ENCODE data around the gene NTSR2.

DNA sequence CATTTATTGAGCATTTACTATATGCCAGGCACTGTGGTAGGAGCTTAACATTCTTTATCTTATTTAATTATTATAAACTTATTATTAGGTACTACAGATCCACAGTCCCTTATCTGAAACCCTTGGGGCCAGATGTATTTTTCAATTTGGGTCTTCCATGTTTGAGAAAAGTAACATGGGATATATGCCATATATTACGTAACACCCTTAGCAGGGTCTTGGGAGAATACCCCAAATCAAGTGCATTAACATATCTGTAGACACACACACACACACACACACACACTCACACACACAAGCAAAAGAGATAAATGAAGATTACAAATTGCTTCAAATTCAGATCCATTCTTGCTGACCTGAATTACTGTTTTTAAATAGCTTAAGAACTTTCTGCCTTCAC, 13.7 kb downstream of the NTSR2 start:
- TF ChIP-seq TARDBP (IDR thresholded peaks at IDR 0.05) (no peak), NFRKB (IDR thresholded peaks at IDR 0.05) (no peak), FOXK2 (IDR thresholded peaks at IDR 0.05) (no peak), FOXM1 (IDR thresholded peaks at IDR 0.05; ENCODE audit: borderline replicate concordance) (no peak), HDGF (IDR thresholded peaks at IDR 0.05; ENCODE audit: borderline replicate concordance) (no peak), LEF1 (IDR thresholded peaks at IDR 0.05; ENCODE audit: borderline replicate concordance) (no peak), BHLHE40 (IDR thresholded peaks at IDR 0.05; ENCODE audit: borderline replicate concordance) (no peak), FOXA1 (IDR thresholded peaks at IDR 0.05) (no peak), SP1 (IDR thresholded peaks at IDR 0.05) (no peak), ELF4 (IDR thresholded peaks at IDR 0.05) (no peak), ZNF384 (IDR thresholded peaks at IDR 0.05) (no peak), SUZ12 (IDR thresholded peaks at IDR 0.05) (no peak), PKNOX1 (IDR thresholded peaks at IDR 0.05) (no peak)
